HG03442 (cell line): ENCODE measurements around the gene CDC27.
"Not testable (repeated sequence)": the region's sequence is repeated elsewhere in the genome, so short reads cannot be mapped to it uniquely, and the experiment has no call there.

Source experiments
- ATAC-seq: cut with Tn5 transposase; IDR thresholded peaks from one replicate; pipeline ENCODE4 v1.9.1; 2021; ENCODE audit warnings: mild to moderate bottlenecking, moderate library complexity; ENCODE audit not compliant: unreplicated experiment

Gene CDC27

GRCh38 chr17:47199627-47200324 is 10.7 kb upstream of the CDC27 start:
- no peak for ATAC-seq

DNA sequence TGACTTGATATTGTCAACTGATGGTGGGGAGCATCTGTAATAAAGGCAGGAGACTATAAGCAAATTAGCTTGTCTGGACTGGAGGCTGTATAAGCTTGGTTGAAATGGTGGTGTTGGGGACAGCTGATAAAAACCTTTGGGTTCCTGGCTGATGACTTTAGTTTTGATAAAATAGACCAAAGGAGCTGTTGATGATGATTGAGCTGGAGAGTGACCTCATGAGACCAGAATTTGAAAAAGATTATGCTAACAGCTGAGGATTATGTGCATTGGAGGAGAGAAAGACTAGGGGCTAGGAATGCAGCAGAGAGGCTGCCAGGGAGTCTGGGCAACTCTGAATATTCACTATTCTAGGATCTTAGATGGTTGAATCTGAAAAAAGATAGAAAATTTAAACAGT is 8.7 kb upstream of the CDC27 start:
- ATAC-seq, result no peak

DNA sequence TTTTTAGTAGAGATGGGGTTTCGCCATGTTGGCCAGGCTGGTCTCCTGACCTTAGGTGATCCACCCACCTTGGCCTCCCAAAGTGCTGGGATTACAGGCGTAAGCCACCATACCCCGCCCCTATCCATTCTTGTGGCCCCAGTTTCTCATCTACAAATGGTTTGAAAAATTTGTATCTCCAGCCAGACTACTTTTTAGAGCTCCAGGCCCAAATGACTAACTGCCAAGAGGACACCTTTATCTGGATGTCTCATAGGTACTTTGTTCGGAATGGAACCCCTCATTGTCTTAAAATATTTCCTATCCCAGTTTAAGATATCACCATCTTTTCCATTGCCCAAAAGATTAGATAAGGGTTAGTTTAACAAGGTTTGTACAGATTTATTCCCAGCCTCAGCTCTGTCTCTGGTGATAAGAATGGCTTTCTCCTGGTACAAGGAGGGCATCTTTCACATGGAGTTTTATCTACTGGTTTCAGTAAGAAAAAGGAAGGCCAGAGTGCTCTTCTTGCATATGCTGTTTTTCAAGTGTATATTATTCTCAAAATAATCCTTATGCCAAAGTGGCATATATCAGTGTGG is 4.9 kb upstream of the CDC27 start:
- no peak for ATAC-seq

DNA sequence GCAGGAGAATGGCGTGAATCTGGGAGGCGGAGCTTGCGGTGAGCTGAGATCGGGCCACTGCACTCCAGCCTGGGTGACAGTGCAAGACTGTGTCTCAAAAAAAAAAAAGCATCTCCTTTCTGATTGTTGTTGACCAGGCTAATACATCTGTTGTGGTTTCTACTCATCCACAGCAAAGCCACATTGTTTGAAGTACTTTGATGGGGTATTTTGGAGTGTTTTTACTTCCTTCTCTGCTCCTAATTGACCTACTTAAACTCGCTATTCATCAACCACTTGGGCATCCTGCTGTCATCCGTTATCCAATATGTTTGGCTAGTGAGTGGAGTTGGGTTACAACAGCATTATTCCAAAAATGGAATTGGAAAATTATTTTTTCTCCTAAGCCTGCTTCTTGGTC is 3.5 kb upstream of the CDC27 start:
- no peak for ATAC-seq

- no peak for ATAC-seq
Observed at GRCh38 chr17:47190770-47191169, 1.7 kb upstream of the CDC27 start.

DNA sequence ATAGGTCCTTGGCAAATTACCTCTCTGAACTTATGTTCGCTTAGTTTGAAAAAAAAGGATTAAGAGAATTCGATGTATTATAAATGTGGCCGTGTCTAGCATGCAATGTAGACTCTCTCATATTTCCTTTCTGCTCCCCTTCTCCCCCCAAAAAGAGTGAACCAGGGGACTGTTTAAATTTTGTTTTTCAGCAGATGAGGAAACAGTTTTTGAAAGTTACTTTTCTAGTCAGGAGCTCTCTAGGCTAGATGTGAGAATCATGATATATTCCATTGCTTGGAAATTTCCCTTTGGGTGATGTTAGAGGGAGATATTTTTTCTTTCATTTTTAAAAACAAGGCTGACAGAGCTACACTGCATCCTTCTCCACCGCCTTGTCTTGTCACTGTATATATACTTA is 1.1 kb upstream of the CDC27 start:
- ATAC-seq, result no peak

DNA sequence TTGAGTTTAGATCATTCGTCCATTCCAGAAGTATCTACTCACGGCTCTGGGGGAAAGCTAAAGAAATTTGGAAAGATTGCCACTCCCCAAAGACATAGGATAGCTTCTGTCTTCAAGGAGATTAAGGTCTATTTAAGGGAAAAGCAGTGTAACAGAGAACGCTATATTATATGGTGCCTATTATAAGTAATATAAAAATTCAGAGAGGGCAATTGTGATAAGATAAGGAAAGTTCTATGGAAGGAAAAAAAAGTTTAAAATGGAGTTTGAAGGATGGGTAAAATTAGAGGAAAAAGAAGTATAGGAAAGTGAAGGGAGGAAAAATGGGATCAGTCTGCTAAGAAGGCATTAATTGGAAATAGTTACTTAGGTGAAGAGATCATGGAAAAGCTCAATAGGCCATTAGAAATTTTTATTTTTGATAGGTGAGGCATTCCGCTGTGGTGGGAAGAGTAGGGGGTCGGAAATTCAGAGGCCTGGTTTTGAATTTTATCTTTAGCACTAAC is 690 bp upstream of the CDC27 start:
- no peak for ATAC-seq

DNA sequence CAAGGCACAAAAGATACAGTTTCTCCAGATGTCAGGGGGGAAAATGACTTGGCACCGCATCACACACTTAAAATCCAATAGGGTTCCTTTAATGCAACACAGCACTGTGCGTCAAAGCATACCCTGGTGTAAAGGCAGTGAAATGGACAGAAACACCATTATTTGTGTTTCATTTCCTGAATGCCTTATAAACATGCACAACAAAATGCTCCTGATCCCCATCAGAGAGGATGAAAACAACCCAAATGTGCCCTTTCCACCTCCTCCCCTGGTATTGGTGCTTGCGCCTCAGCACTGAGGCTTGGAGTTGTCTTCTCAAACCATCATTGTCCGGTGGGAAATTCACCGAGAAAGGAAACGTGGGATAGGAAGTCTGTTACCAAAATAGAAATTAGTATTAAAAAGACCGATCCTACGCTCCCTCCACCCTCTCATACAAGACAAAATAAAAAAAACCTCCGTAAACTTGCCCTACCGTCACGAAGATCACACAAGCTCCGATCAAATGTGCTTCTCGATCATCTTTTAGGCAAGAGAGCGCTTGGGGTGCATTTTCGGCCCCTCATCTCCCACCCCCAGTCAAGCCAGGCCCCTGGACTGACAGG is 722 bp downstream of the CDC27 start:
- ATAC-seq, result no peak

DNA sequence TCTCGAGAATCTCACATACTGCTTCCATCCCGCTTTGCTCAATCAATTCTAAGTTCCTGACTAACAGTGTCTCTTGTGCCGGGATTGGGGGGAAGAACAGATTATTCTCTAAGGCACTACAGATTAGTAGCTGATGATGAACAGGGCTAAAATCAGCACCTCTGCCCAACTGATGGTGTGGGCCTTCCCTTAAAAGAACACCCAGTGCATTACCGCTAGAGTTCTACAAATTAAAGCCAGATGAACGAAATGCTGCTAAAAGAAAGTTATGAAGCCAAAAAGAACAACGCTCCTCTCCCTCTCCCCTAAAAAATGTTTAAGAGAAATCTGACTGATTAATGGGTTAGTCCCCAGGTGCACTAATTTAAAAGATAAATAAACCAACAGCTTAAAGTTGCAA is 4.4 kb downstream of the CDC27 start:
- ATAC-seq, result no peak

GRCh38 chr17:47180988-47181387 is 8.1 kb downstream of the CDC27 start:
- ATAC-seq, result not testable (repeated sequence)

- ATAC-seq, result no peak
Observed at GRCh38 chr17:47180337-47180736, 8.8 kb downstream of the CDC27 start.

GRCh38 chr17:47179141-47179540 is 10.0 kb downstream of the CDC27 start:
- ATAC-seq, result no peak

DNA sequence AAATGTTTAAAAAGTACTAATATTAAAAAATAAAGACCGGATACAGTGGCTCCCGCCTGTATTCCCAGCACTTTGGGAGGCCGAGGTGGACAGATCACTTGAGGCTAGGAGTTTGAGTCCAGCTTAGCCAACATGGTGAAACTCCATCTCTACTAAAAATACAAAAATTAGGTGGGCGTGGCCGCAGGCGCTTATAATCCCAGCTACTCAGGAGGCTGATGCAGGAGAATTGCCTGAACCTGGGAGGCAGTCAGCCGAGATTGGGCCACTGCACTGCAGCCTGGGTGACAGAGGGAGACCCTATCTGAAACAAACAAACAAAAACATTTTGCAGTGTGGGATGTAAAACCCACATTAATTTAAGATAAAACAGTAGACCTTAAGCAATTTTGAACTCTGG is 11.8 kb downstream of the CDC27 start:
- no peak for ATAC-seq

DNA sequence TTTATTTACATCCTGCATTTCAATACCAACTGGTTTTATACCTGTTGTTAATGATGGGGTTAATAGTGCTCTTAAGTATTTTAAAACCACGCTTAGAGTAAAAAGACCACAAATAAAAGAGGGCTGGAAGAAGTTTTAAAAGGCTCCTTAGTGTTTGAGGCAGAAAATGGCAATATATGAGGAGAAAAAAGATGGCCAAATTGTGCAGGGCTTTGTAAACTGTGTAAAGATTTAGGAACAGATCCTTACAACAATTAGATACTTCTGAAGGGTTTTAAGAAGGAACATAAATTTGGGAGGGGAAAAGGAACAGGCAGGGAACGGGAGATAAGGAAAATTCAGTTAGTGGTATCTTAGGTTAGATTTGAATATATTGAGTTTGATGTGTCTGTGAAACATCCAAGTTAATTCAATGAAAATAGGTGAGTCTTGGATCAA is 12.7 kb downstream of the CDC27 start:
- ATAC-seq, result no peak

DNA sequence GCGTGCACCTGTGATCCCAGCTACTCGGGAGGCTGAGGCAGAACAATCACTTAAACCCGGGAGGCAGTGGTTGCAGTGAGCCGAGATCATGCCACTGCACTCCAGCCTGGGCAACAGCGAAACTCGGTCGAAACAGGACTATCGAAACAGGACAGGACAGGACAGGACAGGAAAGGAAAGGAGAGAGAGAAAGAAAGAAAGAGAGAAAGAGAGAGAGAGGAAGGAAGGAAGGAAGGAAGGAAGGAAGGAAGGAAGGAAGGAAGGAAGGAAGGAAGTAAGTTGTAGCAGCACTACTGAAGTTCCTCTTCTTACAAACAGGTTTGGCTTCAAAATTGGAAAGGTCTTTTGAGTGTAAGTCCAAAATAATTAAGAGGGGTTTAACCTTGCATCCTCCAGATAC is 14.3 kb downstream of the CDC27 start:
- not testable (repeated sequence) for ATAC-seq

DNA sequence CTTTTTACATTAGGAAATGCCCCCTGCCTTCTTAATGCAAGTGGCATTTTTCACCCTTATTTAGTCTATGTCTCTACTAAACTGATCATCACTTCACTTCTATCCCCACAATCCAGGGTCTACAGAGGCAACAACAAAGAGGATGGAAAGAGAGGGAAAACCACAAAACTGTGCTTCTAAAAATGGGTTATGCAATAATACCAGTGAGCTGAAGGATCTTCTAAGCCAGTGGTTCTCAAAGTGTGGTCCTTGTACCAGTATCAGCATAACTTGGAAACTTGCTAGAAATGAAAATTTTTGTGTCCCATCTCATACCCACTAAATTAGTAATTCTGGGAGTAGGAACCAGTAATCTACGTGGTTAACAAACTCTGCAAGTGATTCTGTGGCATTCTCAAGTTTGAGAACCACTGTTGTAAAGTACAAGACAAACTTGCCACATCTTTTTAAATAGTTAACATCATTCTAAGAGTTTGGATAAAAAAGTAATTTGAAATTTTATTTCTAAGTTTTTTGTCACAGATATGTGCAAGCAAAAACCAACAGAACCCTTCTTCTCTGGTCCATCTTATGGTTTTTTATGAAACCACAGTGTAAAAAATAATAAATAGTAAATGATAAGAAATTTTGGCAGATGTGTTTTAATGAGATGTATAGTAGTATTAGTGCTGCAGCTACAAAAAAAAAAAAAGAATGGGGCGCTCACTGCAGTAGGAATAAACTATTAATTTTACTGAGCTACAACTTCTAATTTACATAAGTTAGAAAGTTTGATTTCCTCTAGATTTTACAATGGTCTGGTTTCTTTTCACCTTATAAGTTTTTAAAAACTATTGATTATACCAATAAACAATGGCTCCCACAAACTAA is 16.2 kb downstream of the CDC27 start:
- no peak for ATAC-seq

- ATAC-seq, result no peak
Observed at GRCh38 chr17:47170710-47171109, 18.4 kb downstream of the CDC27 start.

GRCh38 chr17:47168896-47169295 is 20.2 kb downstream of the CDC27 start:
- not testable (repeated sequence) for ATAC-seq

DNA sequence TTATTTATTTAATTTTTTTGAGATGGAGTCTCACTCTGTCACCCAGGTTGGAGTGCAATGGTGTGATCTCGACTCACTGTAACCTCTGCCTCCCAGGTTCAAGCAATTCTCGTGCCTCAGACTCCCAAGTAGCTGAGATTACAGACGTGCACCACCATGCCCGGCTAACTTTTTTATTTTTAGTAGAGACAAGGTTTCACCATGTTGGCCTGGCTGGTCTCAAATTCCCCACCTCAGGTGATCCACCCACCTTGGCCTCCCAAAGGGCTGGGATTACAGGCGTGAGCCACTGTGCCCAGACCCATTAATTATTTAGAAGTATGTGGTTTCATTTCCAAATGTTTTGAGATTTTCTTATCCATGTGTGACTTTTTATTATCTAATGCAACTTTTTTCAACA is 22.2 kb downstream of the CDC27 start:
- not testable (repeated sequence) for ATAC-seq

DNA sequence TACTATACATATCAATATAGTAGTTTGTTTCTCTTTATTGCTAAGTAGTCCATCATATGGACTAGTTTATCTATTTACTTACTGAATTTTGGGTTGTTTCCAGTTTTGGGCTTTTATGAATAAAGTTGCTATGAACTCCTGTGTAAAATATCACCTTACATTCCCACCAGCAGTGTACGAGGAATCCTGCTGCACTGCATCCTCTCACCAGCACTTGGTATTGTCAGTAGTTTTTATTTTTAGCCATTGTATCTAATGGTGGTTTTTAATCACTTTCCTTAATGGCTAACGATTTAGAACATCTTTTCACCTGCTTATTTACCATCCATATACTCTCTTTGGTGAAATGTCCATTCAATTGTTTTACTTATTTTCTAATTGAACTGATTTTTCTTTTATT is 24.0 kb downstream of the CDC27 start:
- no peak for ATAC-seq

DNA sequence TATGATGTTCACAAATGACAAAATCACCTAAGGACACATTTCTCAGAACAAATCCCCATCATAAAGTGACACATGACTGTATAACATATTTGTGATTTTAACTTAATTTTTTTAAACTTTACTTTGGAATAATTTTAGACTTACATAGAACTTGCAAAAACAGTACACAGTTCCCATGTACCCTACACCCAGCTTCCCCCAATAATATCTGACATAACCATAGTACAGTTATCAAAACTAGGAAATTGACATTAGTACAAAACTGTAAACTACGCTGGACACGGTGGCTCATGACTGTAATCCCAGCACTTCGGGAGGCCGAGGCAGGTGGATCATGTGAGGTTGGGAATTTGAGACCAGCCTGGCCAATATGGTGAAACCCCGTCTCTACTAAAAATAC is 24.8 kb downstream of the CDC27 start:
- no peak for ATAC-seq
